ENCODE measurements around the gene NAA20. TPM values are rescaled to one million over a fixed set of nuclear protein-coding genes. Genes with fewer than 3 reads are reported as not detected.
A peak's percentile ranks its signal among the peaks of the same experiment; 100 is the strongest.

Gene NAA20
- total RNA-seq, 1 experiment from 2014 or later, result 31.0 TPM

DNA sequence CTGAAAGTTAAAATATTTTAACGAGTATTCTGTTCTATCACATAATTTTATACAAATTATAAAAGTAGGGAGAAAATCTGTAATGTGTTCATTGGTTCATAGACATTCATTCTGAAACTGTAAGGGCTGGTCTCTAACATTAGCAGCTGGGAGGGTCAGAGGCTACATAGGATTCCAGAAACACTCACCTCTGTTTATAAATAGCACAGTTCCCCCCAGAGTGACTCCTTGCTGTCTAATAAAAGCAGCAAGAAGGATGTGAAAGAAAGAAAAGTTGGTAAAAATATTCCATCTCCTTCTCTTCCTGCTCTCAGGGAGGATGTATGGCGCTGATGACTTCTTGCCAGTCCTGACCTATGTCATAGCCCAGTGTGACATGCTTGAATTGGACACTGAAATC is 25.3 kb upstream of the NAA20 start:
- Mint-ChIP-seq H3K9me3 (ENCODE audit: low read depth, unreplicated experiment) (no peaks in the 10 kb centered on the region), H3K36me3 (ENCODE audit: insufficient read depth, unreplicated experiment) (no peaks in the 10 kb centered on the region), H3K27me3 (ENCODE audit: unreplicated experiment) (no peaks in the 10 kb centered on the region), H3K4me3 (ENCODE audit: low read depth, unreplicated experiment) (no peak overlapping the region), H3K4me1 (ENCODE audit: low read depth, unreplicated experiment) (peaks cover 16% of the 10 kb centered on the region), H3K27ac (ENCODE audit: unreplicated experiment) (no peak overlapping the region)
- BruUV-seq (replicated peaks), result no TSS peak
- intact Hi-C loops (cut with micrococcal nuclease; ENCODE audit: unreplicated experiment), result loop anchor here (10.0 kb wide), 1 partner anchor 297 kb away; no protein-coding TSS in a partner anchor
- DNase-seq, result no peak
- TF ChIP-seq, protein P1, sequence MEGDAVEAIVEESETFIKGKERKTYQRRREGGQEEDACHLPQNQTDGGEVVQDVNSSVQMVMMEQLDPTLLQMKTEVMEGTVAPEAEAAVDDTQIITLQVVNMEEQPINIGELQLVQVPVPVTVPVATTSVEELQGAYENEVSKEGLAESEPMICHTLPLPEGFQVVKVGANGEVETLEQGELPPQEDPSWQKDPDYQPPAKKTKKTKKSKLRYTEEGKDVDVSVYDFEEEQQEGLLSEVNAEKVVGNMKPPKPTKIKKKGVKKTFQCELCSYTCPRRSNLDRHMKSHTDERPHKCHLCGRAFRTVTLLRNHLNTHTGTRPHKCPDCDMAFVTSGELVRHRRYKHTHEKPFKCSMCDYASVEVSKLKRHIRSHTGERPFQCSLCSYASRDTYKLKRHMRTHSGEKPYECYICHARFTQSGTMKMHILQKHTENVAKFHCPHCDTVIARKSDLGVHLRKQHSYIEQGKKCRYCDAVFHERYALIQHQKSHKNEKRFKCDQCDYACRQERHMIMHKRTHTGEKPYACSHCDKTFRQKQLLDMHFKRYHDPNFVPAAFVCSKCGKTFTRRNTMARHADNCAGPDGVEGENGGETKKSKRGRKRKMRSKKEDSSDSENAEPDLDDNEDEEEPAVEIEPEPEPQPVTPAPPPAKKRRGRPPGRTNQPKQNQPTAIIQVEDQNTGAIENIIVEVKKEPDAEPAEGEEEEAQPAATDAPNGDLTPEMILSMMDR (IDR thresholded peaks at IDR 0.05; ENCODE audit: unreplicated experiment), result no peak
- CTCF ChIA-PET, result no interaction called here

DNA sequence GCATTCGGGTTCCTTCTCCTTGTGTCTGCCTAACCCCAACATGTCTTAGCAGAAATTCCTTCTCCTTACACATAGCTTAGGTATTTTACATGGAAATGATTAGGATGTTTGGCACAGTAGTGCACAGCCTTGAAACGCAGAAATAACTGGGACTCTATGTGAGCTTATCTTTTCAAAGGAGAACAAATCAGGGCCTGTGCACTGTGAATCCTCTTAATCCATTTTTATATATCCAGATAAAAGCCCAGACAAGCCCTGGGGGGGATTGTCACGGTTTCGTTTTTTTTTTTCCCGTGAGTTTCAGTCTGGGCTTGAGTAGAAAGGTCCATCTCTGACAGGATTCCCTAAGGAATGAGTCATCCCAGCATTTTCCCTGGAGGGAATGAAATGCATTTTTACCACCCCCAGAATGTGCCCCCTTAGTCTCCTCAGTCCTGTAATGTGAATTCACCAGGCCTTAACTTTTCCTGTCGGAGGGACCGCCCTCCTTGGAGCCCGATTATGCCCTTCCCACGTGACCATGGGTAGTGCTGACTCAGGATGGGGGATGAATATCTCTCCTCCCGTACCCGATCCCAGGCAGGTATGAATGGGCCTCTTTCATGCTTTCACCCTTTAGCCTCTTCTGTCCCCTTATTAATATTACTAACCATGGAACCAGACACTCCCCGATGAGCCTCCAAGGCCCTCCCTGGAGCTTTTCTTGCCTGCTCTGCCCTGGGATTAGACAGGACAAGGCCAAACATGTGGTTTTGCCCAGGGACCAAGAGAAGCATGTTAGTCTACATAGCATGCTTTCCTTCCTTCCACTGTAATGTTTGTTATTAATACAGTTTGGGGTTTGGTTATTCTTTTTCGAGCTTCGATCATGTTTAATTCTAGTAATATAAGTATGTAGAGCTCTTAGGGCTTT is 23.9 kb upstream of the NAA20 start:
- BruUV-seq (replicated peaks), result no TSS peak
- H3K4me1 Mint-ChIP-seq (ENCODE audit: low read depth, unreplicated experiment), result peaks cover 16% of the 10 kb centered on the region
- no peaks in the 10 kb centered on the region for H3K27me3 Mint-ChIP-seq (ENCODE audit: unreplicated experiment)
- DNase-seq, result peak; percentile 37
- H3K27ac Mint-ChIP-seq (ENCODE audit: unreplicated experiment), result peak overlapping the region; percentile 81
- no peaks in the 10 kb centered on the region for H3K36me3 Mint-ChIP-seq (ENCODE audit: insufficient read depth, unreplicated experiment)
- intact Hi-C loops (cut with micrococcal nuclease; ENCODE audit: unreplicated experiment), result loop anchor here (10.0 kb wide), 1 partner anchor 298 kb away; no protein-coding TSS in a partner anchor
- H3K9me3 Mint-ChIP-seq (ENCODE audit: low read depth, unreplicated experiment), result no peaks in the 10 kb centered on the region
- H3K4me3 Mint-ChIP-seq (ENCODE audit: low read depth, unreplicated experiment), result peak overlapping the region; percentile 37
- TF ChIP-seq, protein P1 (IDR thresholded peaks at IDR 0.05; ENCODE audit: unreplicated experiment), result no peak
- CTCF ChIA-PET, result interaction anchor here (0.5 to 1.5 kb wide), 3 partner anchors 9 to 102 kb away, joined by 3 to 4 read pairs (median 3); no protein-coding TSS in a partner anchor

GRCh38 chr20:19993958-19994669 is 23.0 kb upstream of the NAA20 start:
- CTCF ChIA-PET, result interaction anchor here (1.3 to 1.5 kb wide), 2 partner anchors 20 to 103 kb away, joined by 3 to 4 read pairs; no protein-coding TSS in a partner anchor
- no peaks in the 10 kb centered on the region for H3K9me3 Mint-ChIP-seq (ENCODE audit: low read depth, unreplicated experiment)
- peak overlapping the region; percentile 81 for H3K27ac Mint-ChIP-seq (ENCODE audit: unreplicated experiment)
- no TSS peak for BruUV-seq (replicated peaks)
- H3K27me3 Mint-ChIP-seq (ENCODE audit: unreplicated experiment), result no peaks in the 10 kb centered on the region
- no peaks in the 10 kb centered on the region for H3K36me3 Mint-ChIP-seq (ENCODE audit: insufficient read depth, unreplicated experiment)
- no peak for DNase-seq
- intact Hi-C loops (cut with micrococcal nuclease; ENCODE audit: unreplicated experiment), result loop anchor here (10.0 kb wide), 1 partner anchor 299 kb away; no protein-coding TSS in a partner anchor
- H3K4me1 Mint-ChIP-seq (ENCODE audit: low read depth, unreplicated experiment), result peaks cover 9% of the 10 kb centered on the region
- TF ChIP-seq, protein P1 (IDR thresholded peaks at IDR 0.05; ENCODE audit: unreplicated experiment), result no peak
- H3K4me3 Mint-ChIP-seq (ENCODE audit: low read depth, unreplicated experiment), result peak overlapping the region; percentile 37

- TF ChIP-seq, protein P1 (IDR thresholded peaks at IDR 0.05; ENCODE audit: unreplicated experiment), result peak; percentile 21
- H3K27me3 Mint-ChIP-seq (ENCODE audit: unreplicated experiment), result no peaks in the 10 kb centered on the region
- CTCF ChIA-PET, result no interaction called here
- no peaks in the 10 kb centered on the region for H3K36me3 Mint-ChIP-seq (ENCODE audit: insufficient read depth, unreplicated experiment)
- no peak overlapping the region for H3K27ac Mint-ChIP-seq (ENCODE audit: unreplicated experiment)
- intact Hi-C loops (cut with micrococcal nuclease; ENCODE audit: unreplicated experiment), result loop anchor here (1.0 to 10.0 kb wide), 2 partner anchors 210 to 301 kb away; no protein-coding TSS in a partner anchor
- no peak overlapping the region for H3K4me3 Mint-ChIP-seq (ENCODE audit: low read depth, unreplicated experiment)
- DNase-seq, result no peak
- no TSS peak for BruUV-seq (replicated peaks)
- H3K9me3 Mint-ChIP-seq (ENCODE audit: low read depth, unreplicated experiment), result no peaks in the 10 kb centered on the region
- H3K4me1 Mint-ChIP-seq (ENCODE audit: low read depth, unreplicated experiment), result peaks cover 8% of the 10 kb centered on the region
These were observed 21.8 kb upstream of the NAA20 start for GRCh38 chr20:19995220-19995863.

Data from Calu3 (cell line).